HG03135 (cell line): ENCODE results near the gene CEACAM6.
"Not testable (repeated sequence)": the region's sequence is repeated elsewhere in the genome, so short reads cannot be mapped to it uniquely, and the experiment has no call there.

Source experiments
- ATAC-seq: cut with Tn5 transposase; IDR thresholded peaks from one replicate; pipeline ENCODE4 v1.9.1; 2021; ENCODE audit warnings: mild to moderate bottlenecking, moderate library complexity; ENCODE audit not compliant: unreplicated experiment

The CEACAM6 gene

GRCh38 chr19:41755328-41755913 is at the start of gene CEACAM6:
Gene CEACAM6, plus strand, starts transcription at chr19:41755530. Its CDS starts 109 bp downstream, at chr19:41755639.
- no peak for ATAC-seq

- peak; percentile 67 for ATAC-seq
Measured at GRCh38 chr19:41706741-41707501, 48.4 kb upstream of the CEACAM6 start.

- no peak for ATAC-seq
Measured at GRCh38 chr19:41707502-41707812, 47.9 kb upstream of the CEACAM6 start.

- ATAC-seq = no peak
Measured at GRCh38 chr19:41707871-41708371, 47.4 kb upstream of the CEACAM6 start.

- ATAC-seq = no peak
Measured at GRCh38 chr19:41708481-41708880, 46.8 kb upstream of the CEACAM6 start, which contains the start of gene CEACAM5. Gene CEACAM5, plus strand, starts transcription at chr19:41708626. Its CDS starts 106 bp downstream, at chr19:41708732.

GRCh38 chr19:41709516-41709915 is 45.8 kb upstream of the CEACAM6 start:
- not testable (repeated sequence) for ATAC-seq

GRCh38 chr19:41709951-41710645 is 45.2 kb upstream of the CEACAM6 start:
- no peak for ATAC-seq

GRCh38 chr19:41711376-41712261 is 43.7 kb upstream of the CEACAM6 start:
- ATAC-seq = no peak

GRCh38 chr19:41714598-41714997 is 40.7 kb upstream of the CEACAM6 start:
- no peak for ATAC-seq

GRCh38 chr19:41718761-41719160 is 36.6 kb upstream of the CEACAM6 start:
- no peak for ATAC-seq

- no peak for ATAC-seq
Measured at GRCh38 chr19:41720103-41720502, 35.2 kb upstream of the CEACAM6 start.

GRCh38 chr19:41726493-41726892 is 28.8 kb upstream of the CEACAM6 start:
- no peak for ATAC-seq

- ATAC-seq = no peak
Measured at GRCh38 chr19:41734156-41734555, 21.2 kb upstream of the CEACAM6 start.

- ATAC-seq = no peak
Measured at GRCh38 chr19:41734585-41734984, 20.7 kb upstream of the CEACAM6 start.

- no peak for ATAC-seq
Measured at GRCh38 chr19:41735071-41735600, 20.2 kb upstream of the CEACAM6 start.

- no peak for ATAC-seq
Measured at GRCh38 chr19:41739361-41739760, 16.0 kb upstream of the CEACAM6 start.

- no peak for ATAC-seq
Measured at GRCh38 chr19:41740415-41741243, 14.7 kb upstream of the CEACAM6 start.

- ATAC-seq = no peak
Measured at GRCh38 chr19:41741244-41741554, 14.1 kb upstream of the CEACAM6 start.

GRCh38 chr19:41744850-41745249 is 10.5 kb upstream of the CEACAM6 start:
- no peak for ATAC-seq

- no peak for ATAC-seq
Measured at GRCh38 chr19:41745756-41746155, 9.6 kb upstream of the CEACAM6 start.
